Testis (tissue), 3 donors: ENCODE measurements around the gene ZNF184. TPM values are rescaled to one million over a fixed set of nuclear protein-coding genes. Genes with fewer than 3 reads are reported as not detected.

Experiments
- DNase-seq: peaks from one replicate; pipeline ENCODE4 v3.0.0-alpha.2; 2019
- H3K27ac ChIP-seq, 2 donors: fragments of 200-600 bp; sonication (generic); one replicate each; pipeline ENCODE4 v1.5.1; 2019
- H3K27me3 ChIP-seq: fragments of 200-600 bp; sonication (generic); one replicate; pipeline ENCODE4 v1.5.1; 2019
- H3K36me3 ChIP-seq: fragments of 200-600 bp; sonication (generic); one replicate; pipeline ENCODE4 v1.5.1; 2017; ENCODE audit warnings: low read depth; ENCODE audit errors: missing control alignments
- H3K4me1 ChIP-seq: fragments of 200-600 bp; sonication (generic); one replicate; pipeline ENCODE4 v1.5.1; 2019
- H3K4me3 ChIP-seq, 2 donors: fragments of 200-600 bp; sonication (generic); one replicate each; pipeline ENCODE4 v1.5.1; 2017 to 2019
- H3K9me3 ChIP-seq: fragments of 200-600 bp; sonication (generic); one replicate; pipeline ENCODE4 v1.5.1; 2017
- CTCF ChIP-seq, 3 experiments: fragments of 450-650 bp in 2 of 3; fragments of 200-600 bp in 1 of 3; sonication (generic) in 1 of 3; IDR thresholded peaks; one replicate each; pipeline ENCODE4 v1.5.1; 2016 to 2019; ENCODE audit warnings: antibody characterized with exemption in 3 of 3, mild to moderate bottlenecking in 2 of 3, moderate library complexity in 1 of 3
- POLR2A ChIP-seq: fragments of 450-650 bp; IDR thresholded peaks from one replicate; pipeline ENCODE4 v1.6.1; 2017; ENCODE audit warnings: antibody characterized with exemption, mild to moderate bottlenecking, moderate library complexity
- WGBS, 2 donors: methylation state at CpG; one replicate each; pipeline ENCODE4 v1.1.5; 2018; 5-methylcytosine and 5-hydroxymethylcytosine counted together
- intact Hi-C: fragments of 100-400 bp; cut with DNase I; formaldehyde crosslinking; loops from one replicate; pipeline ENCODE4 v1.15.1; 2023; ENCODE audit warnings: low total_unique reads
- polyA plus RNA-seq: library from polyadenylated mRNA; stranded (reverse); fragments of 350-450 nt; fragmentation: Illumina TruSeq; extraction: RNeasy Lipid Tissue Mini Kit (QIAGEN cat#74804); gene quantifications from one replicate; pipeline ENCODE4 v1.2.3, GENCODE V29; 2014; ENCODE audit warnings: low read depth, low replicate concordance; ENCODE audit not compliant: insufficient read depth
- total RNA-seq, 2 donors: library from RNA; depleted of rRNA; stranded (reverse); fragments of >200 nt; gene quantifications; one replicate each; pipeline ENCODE4 v1.2.3, GENCODE V29; 2016

Gene ZNF184
- total and polyA plus RNA-seq, 3 donors from 2014 or later, result 11.4 to 17.5 (median 11.9) TPM

GRCh38 chr6:27503436-27504030 is 30.6 kb upstream of the ZNF184 start:
- Histone ChIP-seq H3K4me1 (no peaks in the 10 kb centered on the region), H3K9me3 (no peaks in the 10 kb centered on the region), H3K4me3 (peak overlapping the region; percentile 52 to 54), H3K27ac (peak overlapping the region in 1 of 2 donors; percentile 7), H3K27me3 (peaks cover 3% of the 10 kb centered on the region), H3K36me3 (no peaks in the 10 kb centered on the region)
- peak; percentile 56 for DNase-seq
- TF ChIP-seq CTCF (IDR thresholded peaks at IDR 0.05) (no peak), POLR2A (no peak)
- WGBS, 2 donors, result 4% methylated on average over 21 of the region's 21 CpGs
- intact Hi-C loops, result no loop called here

GRCh38 chr6:27502508-27503435 is 29.9 kb upstream of the ZNF184 start:
- Histone ChIP-seq H3K4me1 (no peaks in the 10 kb centered on the region), H3K9me3 (no peaks in the 10 kb centered on the region), H3K27me3 (peaks cover 3% of the 10 kb centered on the region), H3K36me3 (no peaks in the 10 kb centered on the region), H3K27ac (peak overlapping the region in 1 of 2 donors; percentile 7), H3K4me3 (peak overlapping the region; percentile 52 to 54)
- intact Hi-C loops, result no loop called here
- TF ChIP-seq CTCF (IDR thresholded peaks at IDR 0.05), result no peak
- TF ChIP-seq POLR2A, result no peak
- WGBS, 2 donors, result 0 to 1% methylated on average over 32 to 33 of the region's 33 CpGs
- peak; percentile 77 for DNase-seq

GRCh38 chr6:27501187-27501586 is 28.3 kb upstream of the ZNF184 start:
- intact Hi-C loops, result no loop called here
- Histone ChIP-seq H3K4me3 (no peak overlapping the region), H3K9me3 (no peaks in the 10 kb centered on the region), H3K4me1 (no peaks in the 10 kb centered on the region), H3K27me3 (peaks cover 3% of the 10 kb centered on the region), H3K36me3 (no peaks in the 10 kb centered on the region), H3K27ac (no peak overlapping the region)
- no peak for DNase-seq
- WGBS, 2 donors, result 65 to 69% methylated on average over 2 of the region's 2 CpGs
- TF ChIP-seq POLR2A (no peak), CTCF (IDR thresholded peaks at IDR 0.05) (no peak)

GRCh38 chr6:27500177-27500576 is 27.3 kb upstream of the ZNF184 start:
- Histone ChIP-seq H3K27ac (no peak overlapping the region), H3K4me3 (no peak overlapping the region), H3K36me3 (no peaks in the 10 kb centered on the region), H3K9me3 (no peaks in the 10 kb centered on the region), H3K27me3 (peaks cover 3% of the 10 kb centered on the region), H3K4me1 (no peaks in the 10 kb centered on the region)
- 35 to 61% methylated on average over 2 of the region's 2 CpGs for WGBS, 2 donors
- DNase-seq, result no peak
- intact Hi-C loops, result no loop called here
- TF ChIP-seq CTCF (IDR thresholded peaks at IDR 0.05), result no peak
- TF ChIP-seq POLR2A, result no peak
